Thyroid gland (tissue), 4 donors: ENCODE results near the gene FDX1.

ENCODE experiments used
- CTCF ChIP-seq, 6 experiments: fragments of 200-600 bp in 3 of 6; fragments of 450-650 bp in 3 of 6; sonication (generic) in 3 of 6; IDR thresholded peaks; one replicate each; pipeline ENCODE4 v1.5.1; 2016 to 2019; ENCODE audit warnings: antibody characterized with exemption in 6 of 6, mild to moderate bottlenecking in 2 of 6, inconsistent platforms in 1 of 6, moderate library complexity in 1 of 6
- POLR2A ChIP-seq, 2 donors: fragments of 450-650 bp; IDR thresholded peaks; one replicate each; pipeline ENCODE4 v1.6.1; 2017; ENCODE audit warnings: antibody characterized with exemption in 2 of 2, mild to moderate bottlenecking in 2 of 2, moderate library complexity in 1 of 2

GRCh38 chr11:110407315-110407714, 22.4 kb upstream of the FDX1 start:
- TF ChIP-seq CTCF (IDR thresholded peaks at IDR 0.05) (no peak), POLR2A (IDR thresholded peaks at IDR 0.05) (no peak)
